Bronchial epithelial cell (primary cell): ENCODE measurements around the gene EMC10. TPM values are rescaled to one million over a fixed set of nuclear protein-coding genes. Genes with fewer than 3 reads are reported as not detected.

Experiments
- DNase-seq: peaks from one replicate; pipeline ENCODE4 v3.0.0-alpha.2; 2010; ENCODE audit warnings: low read depth
- FAIRE-seq: peaks from 2 replicates; lab custom pipeline; 2011; peaks lifted over from hg19 to GRCh38; lab: Jason Lieb, UNC
- H3K27me3 ChIP-seq: 2 replicates; pipeline ENCODE4 v1.5.1; 2011; ENCODE audit warnings: low read length; ENCODE audit not compliant: control insufficient read depth, insufficient read depth
- H3K36me3 ChIP-seq: 2 replicates; pipeline ENCODE4 v1.5.1; 2011; ENCODE audit warnings: low read length; ENCODE audit not compliant: control insufficient read depth, insufficient read depth
- H3K4me3 ChIP-seq: 2 replicates; pipeline ENCODE4 v1.5.1; 2011; ENCODE audit warnings: mild to moderate bottlenecking, low read depth, low read length, control low read depth
- total RNA-seq: library from RNA; depleted of rRNA; stranded (reverse); fragments of >200 nt; gene quantifications from 2 replicates; pipeline ENCODE4 v1.2.1, GENCODE V29; 2014
- TF ChIP-seq, protein P1 (sequence below): IDR thresholded peaks from 2 replicates; pipeline ENCODE4 v1.5.1; 2011; ENCODE audit warnings: mild to moderate bottlenecking, moderate library complexity, low read length, control low read depth, inconsistent platforms; ENCODE audit not compliant: insufficient read depth, severe bottlenecking

Gene EMC10
- total RNA-seq, 1 donor from 2014 or later, result 24.7 TPM

DNA sequence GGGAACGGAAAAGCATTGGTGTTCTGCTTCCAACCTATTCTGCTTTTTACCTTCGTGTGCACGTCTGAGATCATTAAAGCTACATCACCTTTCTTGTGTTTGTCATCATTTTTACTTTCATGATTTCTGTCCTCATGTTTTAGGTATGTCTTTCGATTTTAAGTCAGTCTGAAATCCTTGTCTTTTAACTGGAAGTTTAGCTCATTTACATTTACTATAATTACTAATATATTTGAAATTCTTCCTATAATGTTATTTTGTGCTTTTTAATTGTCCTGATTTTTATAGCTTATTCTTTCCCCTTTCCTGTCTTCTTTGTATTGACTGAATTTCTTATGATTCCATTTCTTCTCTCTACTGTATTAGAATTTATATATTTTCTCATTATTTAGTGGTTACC, 56.6 kb downstream of the EMC10 start:
- no peak overlapping the region for H3K4me3 ChIP-seq
- FAIRE-seq (no peak), DNase-seq (no peak)
- no peaks in the 10 kb centered on the region for H3K36me3 ChIP-seq
- no peaks in the 10 kb centered on the region for H3K27me3 ChIP-seq
- TF ChIP-seq, protein P1, sequence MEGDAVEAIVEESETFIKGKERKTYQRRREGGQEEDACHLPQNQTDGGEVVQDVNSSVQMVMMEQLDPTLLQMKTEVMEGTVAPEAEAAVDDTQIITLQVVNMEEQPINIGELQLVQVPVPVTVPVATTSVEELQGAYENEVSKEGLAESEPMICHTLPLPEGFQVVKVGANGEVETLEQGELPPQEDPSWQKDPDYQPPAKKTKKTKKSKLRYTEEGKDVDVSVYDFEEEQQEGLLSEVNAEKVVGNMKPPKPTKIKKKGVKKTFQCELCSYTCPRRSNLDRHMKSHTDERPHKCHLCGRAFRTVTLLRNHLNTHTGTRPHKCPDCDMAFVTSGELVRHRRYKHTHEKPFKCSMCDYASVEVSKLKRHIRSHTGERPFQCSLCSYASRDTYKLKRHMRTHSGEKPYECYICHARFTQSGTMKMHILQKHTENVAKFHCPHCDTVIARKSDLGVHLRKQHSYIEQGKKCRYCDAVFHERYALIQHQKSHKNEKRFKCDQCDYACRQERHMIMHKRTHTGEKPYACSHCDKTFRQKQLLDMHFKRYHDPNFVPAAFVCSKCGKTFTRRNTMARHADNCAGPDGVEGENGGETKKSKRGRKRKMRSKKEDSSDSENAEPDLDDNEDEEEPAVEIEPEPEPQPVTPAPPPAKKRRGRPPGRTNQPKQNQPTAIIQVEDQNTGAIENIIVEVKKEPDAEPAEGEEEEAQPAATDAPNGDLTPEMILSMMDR, result no peak

DNA sequence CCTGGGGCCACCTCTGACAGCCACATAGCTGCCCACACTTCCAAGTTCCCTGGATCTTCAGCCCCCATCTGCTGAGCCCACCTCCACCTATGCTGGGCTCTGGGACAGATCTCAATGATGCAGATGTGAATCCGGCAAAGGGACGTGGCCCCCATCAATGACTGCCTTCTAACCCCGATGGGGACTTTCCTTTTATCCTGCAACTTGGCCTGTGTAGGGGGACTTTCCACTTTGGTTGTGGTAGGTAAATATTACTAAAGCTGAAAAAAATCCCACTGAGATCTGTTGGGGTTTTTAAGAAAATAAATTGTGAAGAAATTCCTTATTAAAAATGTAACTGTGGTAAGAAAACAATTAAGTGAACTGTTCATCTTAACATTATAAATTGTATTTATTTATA, 58.2 kb downstream of the EMC10 start:
- DNase-seq, result no peak

GRCh38 chr19:50535672-50536187, 59.4 kb downstream of the EMC10 start:
- TF ChIP-seq, protein P1, result no peak
- H3K27me3 ChIP-seq, result no peaks in the 10 kb centered on the region
- no peaks in the 10 kb centered on the region for H3K36me3 ChIP-seq
- FAIRE-seq, result no peak
- DNase-seq, result no peak
- H3K4me3 ChIP-seq, result no peak overlapping the region

More for the DNA sequence above, 58.2 kb downstream of the EMC10 start:
- Histone ChIP-seq H3K4me3 (no peak overlapping the region), H3K27me3 (no peaks in the 10 kb centered on the region), H3K36me3 (no peaks in the 10 kb centered on the region)
- TF ChIP-seq, protein P1, result no peak
- FAIRE-seq, result no peak

DNA sequence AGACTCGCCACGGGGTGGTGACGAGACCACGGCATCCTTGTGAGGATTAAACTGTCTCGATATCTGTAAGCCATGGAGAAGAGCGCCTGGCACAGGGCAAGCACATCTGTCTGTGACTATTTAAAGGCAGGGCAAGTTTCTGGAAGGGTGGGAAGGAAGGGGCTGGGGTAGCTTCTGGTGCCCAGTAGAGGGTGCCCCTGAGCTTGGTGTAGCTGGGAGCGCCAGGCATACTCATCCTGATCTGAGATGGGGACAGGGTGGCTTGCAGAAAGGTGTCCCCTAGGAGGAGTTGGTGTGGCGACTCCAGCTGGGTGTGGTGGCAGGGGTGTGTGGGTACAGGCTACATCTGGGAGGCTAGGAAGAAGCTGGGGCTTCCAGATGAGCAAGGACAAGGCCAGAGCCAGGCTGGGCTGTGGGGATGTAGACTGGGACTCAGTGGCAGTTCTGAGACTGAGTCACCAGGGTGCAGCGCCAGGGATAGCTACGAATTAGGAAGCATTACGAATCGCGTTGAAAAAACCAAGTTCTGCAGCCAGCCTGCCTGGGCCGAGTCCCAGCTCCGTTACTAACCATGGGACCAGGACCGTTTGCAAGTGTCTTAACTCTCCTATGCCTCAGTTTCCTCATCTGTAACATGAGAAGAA, 60.5 kb downstream of the EMC10 start:
- no peak overlapping the region for H3K4me3 ChIP-seq
- FAIRE-seq (no peak), DNase-seq (no peak)
- TF ChIP-seq, protein P1, result no peak
- H3K27me3 ChIP-seq, result no peaks in the 10 kb centered on the region
- H3K36me3 ChIP-seq, result no peaks in the 10 kb centered on the region

DNA sequence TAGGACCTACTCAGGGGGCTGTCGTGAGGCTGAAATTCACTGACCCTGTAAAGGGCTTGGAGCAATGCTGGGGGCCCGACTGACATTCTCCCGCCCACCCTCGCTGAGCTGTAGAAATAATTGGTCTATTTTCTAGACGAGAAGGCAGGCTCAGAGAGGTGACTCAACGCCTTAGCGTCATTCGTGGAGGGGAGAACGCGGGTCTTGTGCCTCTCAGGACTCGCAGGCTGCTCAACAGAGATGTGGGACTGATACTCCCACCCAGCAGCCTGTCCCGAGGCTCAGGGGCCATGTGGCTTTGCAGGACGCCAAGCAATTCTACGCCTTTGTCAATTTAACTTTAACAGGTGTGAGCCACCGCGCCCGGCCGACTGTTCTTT, 61.0 kb downstream of the EMC10 start:
- no peak overlapping the region for H3K4me3 ChIP-seq
- FAIRE-seq, result no peak
- TF ChIP-seq, protein P1, result no peak
- H3K27me3 ChIP-seq, result no peaks in the 10 kb centered on the region
- DNase-seq, result no peak
- H3K36me3 ChIP-seq, result no peaks in the 10 kb centered on the region
